PC-9 (cell line): ENCODE measurements around the gene TMEM174. TPM values are rescaled to one million over a fixed set of nuclear protein-coding genes. Genes with fewer than 3 reads are reported as not detected.

ENCODE experiments used
- BruUV-seq: library from RNA; stranded (reverse); fragments of 400-500 nt; replicated peaks from 2 replicates; lab custom pipeline; 2021; lab: Mats Ljungman, UMichigan
- CTCF ChIA-PET: fragments of 300-600 bp; sonication (Branson Sonifier 250); formaldehyde crosslinking; loops from one replicate; lab custom pipeline; 2022; ENCODE audit warnings: antibody characterized with exemption; lab: Charles Lee
- POLR2A ChIA-PET: fragments of 300-600 bp; sonication (Branson Sonifier 250); formaldehyde crosslinking; loops from one replicate; lab custom pipeline; 2022; ENCODE audit warnings: antibody characterized with exemption; ENCODE audit not compliant: unreplicated experiment; lab: Charles Lee
- DNase-seq, 2 experiments: peaks; one replicate each; pipeline versions ENCODE4 v3.0.0 to v3.0.0-alpha.2; 2015 to 2022; ENCODE audit warnings: mixed read lengths in 1 of 2
- H2AFZ ChIP-seq: fragments of 200-600 bp; sonication (generic); 2 replicates; pipeline ENCODE4 v1.8.1; 2017; ENCODE audit warnings: antibody characterized with exemption
- H3F3A ChIP-seq: fragments of 200-600 bp; sonication (generic); 2 replicates; pipeline ENCODE4 v1.8.1; 2017; ENCODE audit warnings: antibody characterized with exemption, mild to moderate bottlenecking, low read depth; ENCODE audit not compliant: insufficient read depth
- H3K27ac ChIP-seq: fragments of 200-600 bp; sonication (generic); 2 replicates; pipeline ENCODE4 v1.6.1; 2016; ENCODE audit warnings: mixed run types
- H3K27me3 ChIP-seq: fragments of 200-600 bp; sonication (generic); 2 replicates; pipeline ENCODE4 v1.6.1; 2016; ENCODE audit warnings: low read depth, mixed run types; ENCODE audit not compliant: insufficient read depth
- H3K36me3 ChIP-seq: fragments of 200-600 bp; sonication (generic); 2 replicates; pipeline ENCODE4 v1.6.1; 2016; ENCODE audit warnings: low read depth, mixed run types
- H3K4me1 ChIP-seq: fragments of 200-600 bp; sonication (generic); replicated peaks from 2 replicates; pipeline ENCODE4 v1.6.1; 2016; ENCODE audit warnings: mixed run types; ENCODE audit not compliant: insufficient read depth
- H3K4me2 ChIP-seq: fragments of 200-600 bp; sonication (generic); 2 replicates; pipeline ENCODE4 v1.6.1; 2017; ENCODE audit warnings: mixed run types
- H3K4me3 ChIP-seq: fragments of 200-600 bp; sonication (generic); 2 replicates; pipeline ENCODE4 v1.6.1; 2016; ENCODE audit warnings: mixed run types
- H3K79me2 ChIP-seq: fragments of 200-600 bp; sonication (generic); 2 replicates; pipeline ENCODE4 v1.6.1; 2017; ENCODE audit warnings: low read depth, mixed run types
- H3K9me2 ChIP-seq: fragments of 200-600 bp; sonication (generic); 2 replicates; pipeline ENCODE4 v1.8.1; 2017; ENCODE audit warnings: mild to moderate bottlenecking; ENCODE audit not compliant: insufficient read depth
- H3K9me3 ChIP-seq: fragments of 200-600 bp; sonication (generic); 2 replicates; pipeline ENCODE4 v1.8.1; 2016; ENCODE audit warnings: low read depth; ENCODE audit not compliant: insufficient read depth
- H4K20me1 ChIP-seq: fragments of 200-600 bp; sonication (generic); 2 replicates; pipeline ENCODE4 v1.8.1; 2017; ENCODE audit not compliant: insufficient read depth
- EZH2 ChIP-seq: fragments of 200-600 bp; sonication (generic); IDR thresholded peaks from 2 replicates; pipeline ENCODE4 v1.8.0; 2017; ENCODE audit warnings: antibody characterized with exemption, low read depth
- intact Hi-C: fragments of 100-400 bp; cut with micrococcal nuclease; formaldehyde crosslinking; loops from one replicate; pipeline ENCODE4 v1.10.0; 2022; ENCODE audit not compliant: unreplicated experiment
- total RNA-seq: library from RNA; stranded (reverse); gene quantifications from 2 replicates; pipeline ENCODE4 v1.2.3, GENCODE V29; 2021
- TF ChIP-seq, protein P1 (sequence below): fragments of 200-600 bp; sonication (generic); conservative IDR thresholded peaks from 2 replicates; pipeline ENCODE4 v1.6.1; 2017; ENCODE audit warnings: mixed run types, antibody characterized with exemption, mild to moderate bottlenecking, moderate library complexity

TMEM174 gene
- total RNA-seq, 1 experiment from 2014 or later = not detected

DNA sequence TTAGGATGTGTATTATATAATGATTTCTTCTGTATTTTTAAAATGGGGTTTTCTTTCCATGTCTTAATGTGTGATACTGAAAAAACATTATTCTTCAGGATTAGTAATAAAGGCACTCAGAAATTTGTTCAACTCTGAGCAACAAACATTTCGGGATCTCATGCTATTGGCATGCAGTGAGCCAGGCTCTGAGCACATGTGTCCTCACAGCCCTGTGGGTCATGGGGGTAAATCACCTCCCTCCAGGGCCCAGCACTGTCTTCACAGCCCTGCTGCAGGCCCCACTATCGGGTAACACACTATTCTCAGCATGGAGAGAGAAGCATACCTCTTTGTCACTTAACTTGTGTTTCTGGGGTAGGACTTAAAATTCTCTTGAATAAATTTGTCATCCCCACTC lies 14.0 kb downstream of the TMEM174 start:
- H3K27me3 ChIP-seq = no peaks in the 10 kb centered on the region
- BruUV-seq = no TSS peak
- no peaks in the 10 kb centered on the region for H3K4me1 ChIP-seq
- no peaks in the 10 kb centered on the region for H3K36me3 ChIP-seq
- TF ChIP-seq EZH2 = no peak
- TF ChIP-seq, protein P1, sequence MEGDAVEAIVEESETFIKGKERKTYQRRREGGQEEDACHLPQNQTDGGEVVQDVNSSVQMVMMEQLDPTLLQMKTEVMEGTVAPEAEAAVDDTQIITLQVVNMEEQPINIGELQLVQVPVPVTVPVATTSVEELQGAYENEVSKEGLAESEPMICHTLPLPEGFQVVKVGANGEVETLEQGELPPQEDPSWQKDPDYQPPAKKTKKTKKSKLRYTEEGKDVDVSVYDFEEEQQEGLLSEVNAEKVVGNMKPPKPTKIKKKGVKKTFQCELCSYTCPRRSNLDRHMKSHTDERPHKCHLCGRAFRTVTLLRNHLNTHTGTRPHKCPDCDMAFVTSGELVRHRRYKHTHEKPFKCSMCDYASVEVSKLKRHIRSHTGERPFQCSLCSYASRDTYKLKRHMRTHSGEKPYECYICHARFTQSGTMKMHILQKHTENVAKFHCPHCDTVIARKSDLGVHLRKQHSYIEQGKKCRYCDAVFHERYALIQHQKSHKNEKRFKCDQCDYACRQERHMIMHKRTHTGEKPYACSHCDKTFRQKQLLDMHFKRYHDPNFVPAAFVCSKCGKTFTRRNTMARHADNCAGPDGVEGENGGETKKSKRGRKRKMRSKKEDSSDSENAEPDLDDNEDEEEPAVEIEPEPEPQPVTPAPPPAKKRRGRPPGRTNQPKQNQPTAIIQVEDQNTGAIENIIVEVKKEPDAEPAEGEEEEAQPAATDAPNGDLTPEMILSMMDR = no peak
- H3K79me2 ChIP-seq = no peaks in the 10 kb centered on the region
- ChIA-PET CTCF (no interaction called here), POLR2A (no interaction called here)
- intact Hi-C loops = no loop called here
- H2AFZ ChIP-seq = no peak overlapping the region
- no peak for DNase-seq
- H4K20me1 ChIP-seq = no peaks in the 10 kb centered on the region
- H3K9me3 ChIP-seq = no peaks in the 10 kb centered on the region; the same call in none of the 2 replicates
- H3F3A ChIP-seq = no peaks in the 10 kb centered on the region
- no peaks in the 10 kb centered on the region; the same call in 1 of the 2 replicates for H3K9me2 ChIP-seq
- no peak overlapping the region for H3K4me2 ChIP-seq
- no peak overlapping the region for H3K4me3 ChIP-seq
- H3K27ac ChIP-seq = no peak overlapping the region

DNA sequence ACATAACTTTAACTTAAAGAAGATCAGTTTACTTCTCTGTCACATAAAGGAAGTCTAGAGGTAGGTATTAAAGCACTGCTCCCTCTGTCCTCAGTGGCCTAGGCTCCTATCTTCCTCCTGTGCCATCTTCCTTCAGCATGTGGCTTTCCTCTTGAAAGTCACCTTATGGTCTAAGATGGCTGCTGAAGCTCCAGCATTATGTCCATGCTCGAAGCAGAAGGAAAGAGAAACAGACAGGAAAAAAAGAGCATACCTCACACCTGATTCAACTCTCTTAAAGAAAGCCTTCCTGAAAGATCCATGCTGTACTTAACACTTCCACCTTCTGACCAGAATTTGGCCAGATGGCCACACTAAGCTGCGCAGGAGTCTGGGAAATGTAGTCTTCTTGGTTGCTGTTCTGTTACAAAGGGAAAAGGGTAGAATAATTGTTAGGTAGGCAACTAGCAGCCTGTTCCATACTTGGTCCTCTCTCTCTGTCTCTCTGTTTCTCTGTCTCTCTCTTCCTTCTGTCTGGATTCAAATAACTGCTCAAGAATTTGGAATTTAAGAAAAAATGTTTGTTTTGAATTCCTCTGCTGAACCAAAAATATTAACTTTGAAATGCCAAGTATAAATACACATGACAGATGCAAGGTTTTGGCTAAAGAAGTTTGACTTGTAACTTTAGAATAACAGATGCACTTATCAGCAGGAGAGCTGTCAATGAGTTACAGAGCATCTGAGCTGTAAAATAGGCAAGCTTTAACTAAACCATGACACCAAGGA lies 16.0 kb downstream of the TMEM174 start:
- Histone ChIP-seq H3K4me1 (no peaks in the 10 kb centered on the region), H3K36me3 (no peaks in the 10 kb centered on the region), H3K9me2 (no peaks in the 10 kb centered on the region; the same call in 1 of the 2 replicates), H3K27ac (no peak overlapping the region), H3K4me2 (no peak overlapping the region), H3K27me3 (no peaks in the 10 kb centered on the region), H4K20me1 (no peaks in the 10 kb centered on the region), H3K4me3 (no peak overlapping the region), H3K9me3 (no peaks in the 10 kb centered on the region; the same call in none of the 2 replicates), H3F3A (no peaks in the 10 kb centered on the region), H3K79me2 (no peaks in the 10 kb centered on the region), H2AFZ (peak overlapping the region; percentile 46; the same call in 1 of the 2 replicates)
- ChIA-PET POLR2A (interaction anchor here (0.6 kb wide), 1 partner anchor 568 kb away, joined by 3 read pairs; no protein-coding TSS in a partner anchor), CTCF (no interaction called here)
- BruUV-seq = no TSS peak
- no peak for DNase-seq
- TF ChIP-seq EZH2 = no peak
- TF ChIP-seq, protein P1 = no peak
- intact Hi-C loops = no loop called here

DNA sequence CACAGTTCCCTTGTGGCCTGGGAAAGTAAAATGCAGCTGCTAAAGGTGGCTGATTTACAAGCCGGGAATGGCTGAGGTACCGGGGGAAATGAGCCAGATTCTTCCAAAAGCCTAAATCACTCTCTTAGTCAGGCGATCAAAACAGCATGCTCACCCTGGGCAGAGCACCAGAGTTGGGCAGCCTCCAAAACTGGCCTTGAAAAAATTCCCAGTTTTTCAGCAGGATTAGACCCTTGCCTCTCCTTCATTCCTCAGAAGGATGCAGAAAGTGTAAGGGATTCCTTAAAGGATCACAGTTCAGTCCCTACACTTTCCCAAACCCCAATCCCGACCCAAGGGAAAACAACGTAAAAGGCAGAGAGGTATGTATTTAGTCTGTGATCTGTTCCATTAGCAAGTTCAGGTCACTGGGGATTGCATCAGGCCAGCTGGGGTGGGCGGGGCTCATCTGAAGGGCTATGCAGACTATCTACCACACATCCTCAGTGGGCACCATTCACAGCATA lies 16.9 kb downstream of the TMEM174 start:
- no peaks in the 10 kb centered on the region for H4K20me1 ChIP-seq
- no peaks in the 10 kb centered on the region; the same call in 1 of the 2 replicates for H3K9me2 ChIP-seq
- no peaks in the 10 kb centered on the region for H3K79me2 ChIP-seq
- no peak for DNase-seq
- ChIA-PET CTCF (no interaction called here), POLR2A (no interaction called here)
- no TSS peak for BruUV-seq
- H3K4me1 ChIP-seq = no peaks in the 10 kb centered on the region
- no peaks in the 10 kb centered on the region; the same call in 1 of the 2 replicates for H3K9me3 ChIP-seq
- H3K27me3 ChIP-seq = no peaks in the 10 kb centered on the region
- intact Hi-C loops = no loop called here
- no peak for TF ChIP-seq EZH2
- TF ChIP-seq, protein P1 = no peak
- H3K27ac ChIP-seq = no peak overlapping the region
- no peaks in the 10 kb centered on the region for H3F3A ChIP-seq
- no peaks in the 10 kb centered on the region for H3K36me3 ChIP-seq
- no peak overlapping the region for H2AFZ ChIP-seq
- no peak overlapping the region for H3K4me3 ChIP-seq
- no peak overlapping the region for H3K4me2 ChIP-seq
